Effector memory CD4-positive, alpha-beta T cell (primary cell): ENCODE data around the gene ARMH1.
A peak's percentile ranks its signal among the peaks of the same experiment; 100 is the strongest.
"Not testable (repeated sequence)": the region's sequence is repeated elsewhere in the genome, so short reads cannot be mapped to it uniquely, and the experiment has no call there.

Experiments used
- DNase-seq, 3 donors: peaks; one replicate each; pipeline ENCODE4 v3.0.0-alpha.2; 2020
- H3K27ac ChIP-seq: 2 replicates; pipeline ENCODE4 v1.7.0; 2013; ENCODE audit warnings: mild to moderate bottlenecking, low read length, moderate library complexity; ENCODE audit not compliant: insufficient read depth, poor library complexity, severe bottlenecking
- H3K27me3 ChIP-seq: replicated peaks from 2 replicates; pipeline ENCODE4 v1.7.0; 2013; ENCODE audit warnings: mild to moderate bottlenecking, low read length; ENCODE audit not compliant: insufficient read depth, control insufficient read depth, poor library complexity, severe bottlenecking
- H3K36me3 ChIP-seq: 2 replicates; pipeline ENCODE4 v1.7.0; 2013; ENCODE audit warnings: mild to moderate bottlenecking, low read length, moderate library complexity; ENCODE audit not compliant: control insufficient read depth, insufficient read depth
- H3K4me1 ChIP-seq: 2 replicates; pipeline ENCODE4 v1.7.0; 2013; ENCODE audit warnings: low read length, mild to moderate bottlenecking; ENCODE audit not compliant: control insufficient read depth, insufficient read depth, poor library complexity, severe bottlenecking
- H3K4me3 ChIP-seq: 2 replicates; pipeline ENCODE4 v1.7.0; 2013; ENCODE audit warnings: low read length, low read depth, mild to moderate bottlenecking; ENCODE audit not compliant: insufficient read depth, poor library complexity, severe bottlenecking
- H3K9me3 ChIP-seq: 2 replicates; pipeline ENCODE4 v1.7.0; 2013; ENCODE audit warnings: mild to moderate bottlenecking, low read length, moderate library complexity; ENCODE audit not compliant: control insufficient read depth

Gene ARMH1

GRCh38 chr1:44654621-44655187, 19.8 kb upstream of the ARMH1 start:
- Histone ChIP-seq H3K27me3 (no peaks in the 10 kb centered on the region), H3K36me3 (peaks cover 15% of the 10 kb centered on the region), H3K27ac (no peak overlapping the region), H3K4me1 (no peaks in the 10 kb centered on the region), H3K9me3 (no peaks in the 10 kb centered on the region), H3K4me3 (no peak overlapping the region)
- DNase-seq, result no peak

GRCh38 chr1:44655609-44656008, 18.9 kb upstream of the ARMH1 start:
- no peak overlapping the region for H3K4me3 ChIP-seq
- peaks cover 6% of the 10 kb centered on the region for H3K36me3 ChIP-seq
- H3K4me1 ChIP-seq, result no peaks in the 10 kb centered on the region
- DNase-seq, result no peak
- no peaks in the 10 kb centered on the region for H3K27me3 ChIP-seq
- H3K9me3 ChIP-seq, result no peaks in the 10 kb centered on the region
- no peak overlapping the region for H3K27ac ChIP-seq

DNA sequence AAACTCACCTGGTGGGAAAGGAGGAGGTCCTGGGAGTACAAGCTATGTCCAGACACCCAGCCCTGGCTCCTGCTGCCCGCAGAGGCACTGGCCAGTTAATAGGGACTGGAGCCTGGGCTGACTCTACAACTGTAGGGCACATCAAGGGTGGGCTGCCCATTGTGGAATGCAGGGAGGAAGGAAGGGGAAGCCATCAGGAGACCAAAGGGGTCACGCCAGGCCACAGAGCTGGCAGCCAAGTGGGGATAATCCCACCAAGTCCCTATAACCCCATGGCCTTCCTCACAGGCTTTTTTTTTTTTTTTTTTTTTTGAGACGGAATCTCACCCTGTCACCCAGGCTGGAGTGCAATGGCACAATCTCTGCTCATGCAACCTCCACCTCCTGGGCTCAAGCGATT, 14.9 kb upstream of the ARMH1 start:
- Histone ChIP-seq H3K9me3 (no peaks in the 10 kb centered on the region), H3K36me3 (no peaks in the 10 kb centered on the region), H3K4me1 (peaks cover 3% of the 10 kb centered on the region), H3K4me3 (no peak overlapping the region), H3K27ac (no peak overlapping the region), H3K27me3 (no peaks in the 10 kb centered on the region)
- no peak for DNase-seq

DNA sequence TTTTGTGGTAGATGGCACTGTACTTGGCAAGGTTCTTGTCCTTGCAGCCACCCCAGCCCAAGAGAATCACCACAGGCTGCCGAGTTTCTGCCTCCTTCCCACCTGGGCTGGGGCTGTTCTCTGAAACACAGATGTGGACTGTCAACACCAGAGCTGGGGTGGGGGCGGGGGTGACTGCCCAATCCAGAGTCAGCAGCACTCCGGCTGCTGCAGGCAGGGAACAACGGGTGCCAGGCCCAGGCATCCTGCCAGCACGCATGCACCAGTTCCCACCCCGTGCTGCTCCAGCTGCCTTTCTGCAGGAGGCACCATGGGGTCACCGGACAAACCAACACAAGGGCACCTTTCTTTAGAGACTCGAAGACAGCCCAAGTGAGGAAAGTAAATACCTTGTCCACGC, 14.3 kb upstream of the ARMH1 start:
- no peaks in the 10 kb centered on the region for H3K27me3 ChIP-seq
- no peak for DNase-seq
- no peaks in the 10 kb centered on the region for H3K9me3 ChIP-seq
- H3K36me3 ChIP-seq, result no peaks in the 10 kb centered on the region
- no peak overlapping the region for H3K4me3 ChIP-seq
- peaks cover 8% of the 10 kb centered on the region for H3K4me1 ChIP-seq
- H3K27ac ChIP-seq, result no peak overlapping the region

GRCh38 chr1:44661781-44662682, 12.5 kb upstream of the ARMH1 start:
- no peak for DNase-seq
- no peak overlapping the region for H3K4me3 ChIP-seq
- no peaks in the 10 kb centered on the region for H3K27me3 ChIP-seq

GRCh38 chr1:44662683-44663030, 11.9 kb upstream of the ARMH1 start:
- peaks cover 8% of the 10 kb centered on the region for H3K4me1 ChIP-seq
- DNase-seq, result no peak
- no peaks in the 10 kb centered on the region for H3K9me3 ChIP-seq
- H3K4me3 ChIP-seq, result no peak overlapping the region
- H3K27ac ChIP-seq, result no peak overlapping the region
- no peaks in the 10 kb centered on the region for H3K27me3 ChIP-seq
- H3K36me3 ChIP-seq, result no peaks in the 10 kb centered on the region

More at GRCh38 chr1:44661781-44662682, 12.5 kb upstream of the ARMH1 start:
- Histone ChIP-seq H3K9me3 (no peaks in the 10 kb centered on the region), H3K27ac (no peak overlapping the region), H3K36me3 (no peaks in the 10 kb centered on the region), H3K4me1 (peaks cover 8% of the 10 kb centered on the region)

DNA sequence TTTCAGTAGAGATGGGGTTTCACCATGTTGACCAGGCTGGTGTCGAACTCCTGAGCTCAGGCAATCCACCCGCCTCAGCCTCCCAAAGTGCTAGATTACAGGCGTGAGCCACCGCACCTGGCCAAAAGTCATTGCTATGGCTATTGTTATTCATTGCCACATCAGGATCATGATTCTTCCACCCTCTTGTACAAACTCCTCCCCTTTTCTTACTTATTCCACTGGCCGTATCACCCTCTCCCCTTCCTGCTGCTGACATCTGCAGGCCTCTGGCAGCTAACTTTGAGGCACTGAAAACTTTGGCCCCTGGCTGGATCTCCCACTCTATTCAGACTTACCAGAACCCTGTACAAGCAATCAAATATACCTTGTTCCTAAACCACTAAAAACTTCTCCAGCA, 11.1 kb upstream of the ARMH1 start:
- H3K4me1 ChIP-seq, result peaks cover 8% of the 10 kb centered on the region
- no peaks in the 10 kb centered on the region for H3K36me3 ChIP-seq
- no peaks in the 10 kb centered on the region for H3K27me3 ChIP-seq
- H3K4me3 ChIP-seq, result no peak overlapping the region
- no peak for DNase-seq
- no peak overlapping the region for H3K27ac ChIP-seq
- H3K9me3 ChIP-seq, result no peaks in the 10 kb centered on the region

DNA sequence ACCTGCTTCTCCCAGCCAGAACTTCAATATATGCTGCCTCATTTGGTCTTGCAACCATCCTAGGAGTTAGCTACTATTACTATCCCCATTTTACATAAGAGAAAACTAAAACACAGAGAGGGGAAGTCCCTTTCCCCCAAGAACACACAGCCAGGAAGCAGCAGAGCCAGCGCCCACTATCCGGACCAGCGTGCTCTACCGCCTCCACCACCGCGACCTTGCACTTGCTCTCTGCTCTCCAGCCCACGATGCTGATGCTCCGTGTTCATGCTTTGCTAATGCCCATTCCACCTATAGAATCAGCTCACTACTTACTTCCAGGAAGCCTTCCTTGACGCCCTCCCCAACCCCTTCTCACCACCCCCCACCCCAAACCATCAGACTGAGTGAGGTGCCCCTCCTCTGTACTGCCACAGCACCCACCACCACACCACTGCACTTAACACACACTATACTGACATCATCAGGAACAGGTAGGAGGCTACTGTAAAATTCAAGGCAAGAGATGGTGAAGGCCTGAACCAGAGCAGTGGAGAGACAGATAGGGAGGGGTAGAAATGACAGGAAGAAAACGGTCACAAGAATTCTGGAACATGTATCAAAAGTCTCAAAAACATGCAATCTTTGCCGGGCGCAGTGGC, 9.7 kb upstream of the ARMH1 start:
- H3K27me3 ChIP-seq, result no peaks in the 10 kb centered on the region
- no peak overlapping the region for H3K4me3 ChIP-seq
- H3K27ac ChIP-seq, result peak overlapping the region; percentile 18
- peaks cover 8% of the 10 kb centered on the region for H3K4me1 ChIP-seq
- no peaks in the 10 kb centered on the region for H3K9me3 ChIP-seq
- no peaks in the 10 kb centered on the region for H3K36me3 ChIP-seq
- no peak for DNase-seq

DNA sequence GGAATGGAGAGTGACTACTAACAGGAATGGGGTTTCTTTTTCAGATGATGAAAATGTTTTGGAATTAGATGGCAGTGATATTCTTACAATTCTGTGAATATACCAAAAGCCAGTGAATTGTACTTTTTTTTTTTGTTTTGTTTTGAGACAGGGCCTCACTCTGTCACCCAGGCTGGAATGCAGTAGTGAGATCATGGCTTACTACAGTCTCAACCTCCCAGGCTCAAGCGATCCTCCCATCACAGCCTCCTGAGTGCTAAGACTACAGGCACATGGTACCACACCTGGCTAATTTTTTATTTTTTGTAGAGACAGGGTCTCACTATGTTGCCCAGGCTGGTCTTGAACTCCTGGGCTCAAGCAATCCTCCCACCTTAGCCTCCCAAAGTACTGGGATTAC, 7.8 kb upstream of the ARMH1 start:
- H3K9me3 ChIP-seq, H3K4me1 ChIP-seq, H3K4me3 ChIP-seq, H3K36me3 ChIP-seq, H3K27me3 ChIP-seq, DNase-seq, H3K27ac ChIP-seq: not testable (repeated sequence)
